Prostate gland (tissue), 2 donors: Measurements from ENCODE around the gene ACAD11.

ENCODE experiments used
- CTCF ChIP-seq, 4 experiments: fragments of 200-600 bp in 2 of 4; fragments of 450-650 bp in 2 of 4; sonication (generic) in 2 of 4; IDR thresholded peaks; 1 replicate in 3 of 4; 2 replicates in 1 of 4; pipeline ENCODE4 v1.5.1; 2016 to 2019; ENCODE audit warnings: antibody characterized with exemption in 4 of 4, mild to moderate bottlenecking in 2 of 4, moderate library complexity in 2 of 4
- POLR2A ChIP-seq: fragments of 450-650 bp; IDR thresholded peaks from one replicate; pipeline ENCODE4 v1.6.1; 2016; ENCODE audit warnings: antibody characterized with exemption, mild to moderate bottlenecking
- POLR2AphosphoS5 ChIP-seq: sonication (generic); formaldehyde crosslinking; IDR thresholded peaks from one replicate; pipeline ENCODE4 v1.6.1; 2017; ENCODE audit warnings: antibody characterized with exemption

- TF ChIP-seq CTCF (IDR thresholded peaks at IDR 0.05) (no peak), POLR2A (no peak), POLR2AphosphoS5 (no peak)
Measured at GRCh38 chr3:132665230-132665745, 5.7 kb upstream of the ACAD11 start.
